Activated naive CD4-positive, alpha-beta T cell (primary cell): Measurements from ENCODE around the gene PRLR.
"Not testable (repeated sequence)": the region's sequence is repeated elsewhere in the genome, so short reads cannot be mapped to it uniquely, and the experiment has no call there.

Experiments used
- DNase-seq, 4 experiments: peaks; one replicate each; lab custom pipeline; 2025; lab: John Stamatoyannopoulos, UW

Gene PRLR

DNA sequence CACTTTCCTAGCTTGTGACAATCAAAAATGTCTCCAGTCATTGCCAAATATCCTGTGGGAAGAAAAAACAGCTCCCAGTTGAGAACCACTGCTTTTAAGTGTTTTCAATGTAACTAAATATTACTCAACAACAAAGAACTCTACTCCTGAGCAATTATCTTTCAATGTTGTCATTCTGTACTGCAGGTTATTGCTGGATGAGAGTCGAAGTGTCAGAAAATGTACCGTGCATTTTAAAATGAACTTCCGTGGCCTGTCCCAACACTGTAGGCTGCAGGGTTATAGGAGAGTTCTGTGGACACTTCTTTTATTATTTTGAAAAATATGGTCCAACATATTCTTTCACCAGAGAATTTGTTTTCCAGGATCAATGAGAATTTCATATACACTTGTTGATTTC, 147.8 kb downstream of the PRLR start:
- no peak for DNase-seq

DNA sequence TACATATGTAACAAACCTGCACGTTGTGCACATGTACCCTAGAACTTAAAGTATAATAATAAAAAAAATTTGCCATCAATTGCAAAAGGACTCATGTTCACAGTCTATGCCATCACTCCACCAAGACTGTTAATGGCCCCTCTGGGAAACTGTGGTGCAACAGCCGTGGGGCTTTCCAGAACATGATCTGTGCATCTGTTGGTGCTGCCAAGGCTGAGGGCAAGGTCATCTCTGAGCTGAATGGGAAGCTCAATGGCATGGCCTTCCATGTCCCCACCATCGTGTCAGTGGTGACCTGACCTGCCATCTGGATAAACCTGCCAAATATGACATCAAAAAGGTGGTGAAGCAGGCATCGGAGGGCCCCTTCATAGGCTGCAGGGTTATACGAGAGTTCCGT, 149.2 kb downstream of the PRLR start:
- no peak for DNase-seq

DNA sequence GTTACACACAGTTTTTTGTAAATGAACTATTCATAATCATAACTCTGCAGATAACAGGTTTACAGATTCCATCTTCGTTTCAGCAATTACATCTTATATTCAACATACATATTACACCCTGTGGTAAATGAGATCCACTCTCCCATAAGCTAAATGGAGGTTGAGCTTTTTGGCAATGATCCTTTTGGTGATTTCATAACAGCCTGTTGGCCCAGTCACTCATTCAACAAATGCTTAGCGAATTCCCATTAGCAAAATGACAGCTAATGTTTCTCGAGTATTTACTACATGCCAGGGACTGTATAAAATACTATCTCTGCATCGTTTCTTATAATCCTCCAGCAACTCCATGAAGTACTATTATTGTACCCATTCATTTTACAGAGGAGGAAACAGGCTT, 157.1 kb downstream of the PRLR start:
- DNase-seq, result no peak

DNA sequence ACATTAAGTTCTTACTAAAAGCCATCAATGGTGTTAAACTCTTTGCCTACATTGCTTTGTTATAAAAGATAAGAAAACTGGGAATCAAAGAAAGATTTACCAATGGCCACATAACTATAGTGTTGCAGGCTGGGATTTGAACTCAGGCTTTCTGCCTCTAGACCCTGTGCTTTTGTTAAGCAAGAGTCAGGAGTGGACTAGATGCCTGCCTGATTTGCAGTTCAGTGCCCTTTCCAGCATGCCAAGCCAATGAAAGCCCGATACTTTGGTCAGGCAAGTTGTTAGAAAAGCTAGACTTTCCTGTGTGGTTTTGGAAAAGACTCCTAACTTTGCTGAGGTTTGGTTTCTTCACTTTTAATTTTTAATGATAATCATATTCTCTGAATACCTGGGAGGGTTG, 161.1 kb downstream of the PRLR start:
- no peak for DNase-seq

DNA sequence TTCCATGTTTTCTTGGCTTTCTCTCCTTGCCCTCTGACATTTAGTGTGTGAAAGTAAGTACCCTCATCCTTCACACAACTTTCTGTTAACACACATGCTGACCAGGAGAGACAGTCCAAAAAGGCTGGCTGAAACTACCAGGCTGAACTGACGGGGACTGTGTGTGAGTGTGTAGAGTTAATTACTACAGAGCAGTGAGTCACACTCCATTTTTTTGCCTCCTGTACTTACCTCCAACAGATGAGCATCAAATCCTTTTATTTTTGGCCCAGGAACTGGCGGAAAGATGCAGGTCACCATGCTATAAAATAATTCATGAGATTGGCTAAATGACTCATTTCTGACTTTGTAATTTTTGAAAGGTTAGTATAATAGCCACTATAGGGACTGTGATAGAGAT, 162.3 kb downstream of the PRLR start:
- no peak for DNase-seq

DNA sequence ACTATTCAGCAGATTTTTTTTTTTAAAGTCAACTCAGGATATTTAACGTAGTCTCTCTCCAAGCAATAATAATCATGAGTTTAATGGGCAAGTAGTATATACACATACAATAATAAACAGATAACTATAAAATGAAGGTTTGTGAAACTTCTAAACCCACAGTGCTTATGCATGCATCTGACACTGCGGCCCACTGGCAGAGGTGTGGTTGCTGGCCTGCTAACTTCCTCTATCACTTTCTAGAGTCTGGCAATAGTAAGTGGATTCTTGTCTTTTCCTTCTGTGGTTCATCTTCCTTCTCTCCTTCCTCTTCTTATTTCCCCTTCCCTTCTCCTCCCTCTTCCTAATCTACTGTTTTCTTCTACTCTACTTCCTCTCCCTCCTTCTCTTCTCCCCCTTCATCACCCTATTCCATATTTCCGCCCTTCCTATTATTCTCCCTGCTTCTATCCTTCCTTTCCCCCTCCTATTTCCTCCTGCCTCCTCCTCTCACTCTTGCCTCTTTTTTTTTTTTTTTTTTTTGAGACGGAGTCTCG, 164.0 kb downstream of the PRLR start:
- DNase-seq, result no peak

DNA sequence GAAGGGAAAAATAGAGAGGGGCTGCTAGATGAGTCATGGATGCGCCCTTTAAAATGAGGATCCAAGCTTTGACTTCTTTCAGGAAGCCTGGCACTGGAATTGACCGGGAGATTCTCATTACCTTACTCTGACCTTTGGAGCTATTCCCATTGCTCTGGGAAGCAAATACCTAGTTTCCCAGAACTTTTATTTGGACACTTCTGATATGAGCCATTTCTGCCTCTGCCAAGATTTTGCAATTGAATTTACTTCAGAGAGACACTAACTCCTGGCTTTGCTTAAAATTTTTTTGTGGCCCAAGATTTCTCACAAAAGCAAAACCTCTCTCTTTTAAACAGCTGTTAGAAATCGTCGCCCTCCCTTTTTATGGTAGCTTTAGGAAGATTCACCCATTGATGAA, 166.9 kb downstream of the PRLR start:
- no peak for DNase-seq

DNA sequence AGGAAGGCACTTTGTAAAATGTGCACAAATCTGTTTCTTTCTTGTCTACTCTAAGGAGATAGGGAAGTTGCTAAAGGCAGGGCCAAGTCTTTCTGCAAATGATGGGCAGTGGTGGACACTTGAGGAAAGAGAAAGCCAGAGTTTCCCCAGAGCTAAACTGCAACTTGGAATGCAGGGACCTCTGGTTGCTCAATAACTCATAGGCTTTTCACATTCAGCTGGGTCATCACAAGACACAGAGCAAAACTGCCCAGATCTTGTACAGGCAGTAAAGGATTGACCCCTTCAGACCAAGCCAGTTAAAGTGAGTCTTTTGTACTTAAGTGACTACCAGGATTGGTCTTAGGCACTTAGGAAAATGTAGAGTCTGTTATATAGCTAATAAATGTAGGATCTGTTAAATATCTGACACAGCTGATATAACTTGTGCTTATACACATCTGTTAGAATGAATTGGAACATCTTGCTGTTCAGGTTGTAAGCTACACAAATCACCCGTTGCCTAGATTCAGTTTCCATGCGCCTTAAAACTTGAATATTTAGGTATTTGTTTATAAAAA, 169.0 kb downstream of the PRLR start:
- DNase-seq, result no peak

DNA sequence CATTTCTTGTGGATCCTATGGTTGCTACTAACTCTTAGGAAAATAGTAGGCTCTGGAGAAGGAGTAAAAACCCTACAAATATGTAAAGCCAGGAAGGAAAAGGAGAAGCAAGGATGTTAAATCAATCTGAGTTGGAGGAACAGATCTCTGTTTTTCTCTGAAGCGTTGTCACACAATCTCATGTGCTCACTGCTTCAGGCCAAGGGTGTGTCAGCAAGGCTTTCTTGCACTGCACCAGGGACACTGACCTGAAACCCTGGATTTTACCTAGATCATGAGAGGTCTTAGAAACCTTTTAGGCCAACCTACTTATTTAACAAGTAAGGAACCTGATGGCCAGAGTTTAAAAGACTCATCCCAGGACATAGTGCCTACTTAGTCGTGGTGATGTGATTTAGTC, 170.1 kb downstream of the PRLR start:
- DNase-seq, result no peak

DNA sequence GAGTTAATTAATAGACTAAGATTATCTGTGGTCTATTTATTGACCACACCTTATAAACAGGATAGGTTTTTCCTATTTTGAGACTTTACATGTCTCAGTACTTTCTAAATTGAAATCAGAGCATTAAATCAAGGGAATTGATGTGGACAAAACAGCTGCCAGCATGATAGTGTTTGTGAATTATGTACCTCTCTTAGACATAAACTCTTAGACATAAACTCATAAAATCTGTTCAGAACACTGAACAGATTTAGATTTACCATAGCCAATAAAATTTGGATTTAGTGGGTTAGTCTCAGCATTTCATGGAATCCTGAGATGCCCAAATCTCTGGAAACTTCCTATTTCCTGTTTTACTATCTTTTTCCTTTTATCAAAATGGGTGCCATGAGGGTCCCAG, 171.0 kb downstream of the PRLR start:
- DNase-seq, result no peak

DNA sequence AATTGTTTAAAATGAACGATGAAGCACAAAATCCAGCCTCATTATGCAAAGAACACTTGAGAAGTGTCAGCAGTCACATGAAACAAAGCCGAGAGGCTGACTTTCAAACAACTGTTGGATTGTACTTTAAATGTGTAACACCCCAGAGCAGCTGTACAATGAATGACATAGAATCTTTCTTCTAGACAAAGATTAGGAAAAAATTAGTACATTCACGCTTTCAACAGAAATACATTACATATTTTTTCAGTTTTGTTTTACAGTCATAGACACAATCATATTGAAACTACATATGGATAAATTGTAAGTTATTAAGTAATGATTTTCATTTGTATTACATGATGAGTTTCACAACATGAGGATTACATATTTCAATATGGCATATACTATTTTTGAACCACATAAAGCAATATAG, 171.9 kb downstream of the PRLR start:
- DNase-seq, result no peak

DNA sequence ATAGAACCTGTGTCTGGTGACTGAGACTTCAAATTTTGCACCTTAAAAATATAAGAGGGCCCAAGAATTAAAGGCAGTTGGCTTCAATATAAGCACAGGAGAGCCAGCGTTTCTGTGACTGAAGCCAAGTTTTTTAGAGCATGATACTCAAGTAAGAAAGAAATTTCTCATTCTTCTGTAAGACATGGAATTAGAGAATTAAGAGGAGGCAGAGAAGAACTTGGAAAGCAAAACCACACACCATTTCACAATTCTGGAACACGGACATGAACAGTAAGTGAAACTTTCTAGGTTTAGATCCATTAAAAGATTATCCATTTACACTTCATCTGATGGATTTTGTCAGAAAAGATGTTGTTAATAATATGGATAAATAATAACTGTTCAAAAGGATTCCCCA, 173.6 kb downstream of the PRLR start:
- no peak for DNase-seq

DNA sequence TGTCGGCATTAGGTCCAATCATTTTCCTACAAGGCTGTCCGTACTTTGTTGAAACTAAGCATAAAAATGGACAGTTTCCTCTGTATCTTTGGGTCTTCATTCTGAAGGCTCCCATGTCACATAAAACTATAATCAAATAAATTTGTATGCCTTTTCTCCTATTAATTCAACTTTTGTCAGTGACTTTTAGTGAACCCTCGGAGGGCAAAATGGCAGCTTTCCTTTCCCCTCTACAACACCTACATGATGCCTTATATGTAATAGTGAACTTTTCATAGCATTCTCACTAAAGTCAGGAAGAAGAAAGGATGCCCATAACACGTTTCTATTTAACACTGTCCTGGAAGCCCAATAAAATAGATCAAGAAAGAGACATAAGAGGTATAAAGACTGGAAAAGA, 177.4 kb downstream of the PRLR start:
- DNase-seq, result no peak

DNA sequence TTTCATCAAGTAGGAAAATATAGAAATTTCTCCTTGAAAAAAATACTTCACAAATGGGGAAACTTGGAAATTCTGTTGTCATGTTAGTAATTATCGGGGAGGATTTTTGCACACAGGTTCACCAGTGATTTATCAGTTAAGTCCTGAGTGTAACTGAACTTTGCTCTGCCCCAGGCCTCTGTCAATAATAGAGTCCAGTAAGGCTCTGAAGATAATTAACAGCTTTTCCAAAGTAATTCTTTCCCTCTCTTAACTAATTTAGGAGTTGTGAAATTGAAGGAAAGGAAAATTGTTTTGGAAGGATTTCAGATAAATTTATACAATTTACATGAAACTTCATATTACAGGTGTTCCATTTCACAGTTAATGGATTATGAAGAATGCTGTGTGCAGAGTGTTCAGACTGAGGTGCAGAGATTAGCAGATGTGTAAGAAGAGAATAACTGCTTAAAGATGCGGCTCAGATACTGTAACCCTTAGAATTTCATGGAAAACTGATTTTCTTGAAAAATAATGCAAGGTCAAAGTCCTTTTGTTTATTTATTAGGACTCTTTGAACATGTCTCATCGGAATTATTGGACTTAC, 179.7 kb downstream of the PRLR start:
- DNase-seq, result no peak

DNA sequence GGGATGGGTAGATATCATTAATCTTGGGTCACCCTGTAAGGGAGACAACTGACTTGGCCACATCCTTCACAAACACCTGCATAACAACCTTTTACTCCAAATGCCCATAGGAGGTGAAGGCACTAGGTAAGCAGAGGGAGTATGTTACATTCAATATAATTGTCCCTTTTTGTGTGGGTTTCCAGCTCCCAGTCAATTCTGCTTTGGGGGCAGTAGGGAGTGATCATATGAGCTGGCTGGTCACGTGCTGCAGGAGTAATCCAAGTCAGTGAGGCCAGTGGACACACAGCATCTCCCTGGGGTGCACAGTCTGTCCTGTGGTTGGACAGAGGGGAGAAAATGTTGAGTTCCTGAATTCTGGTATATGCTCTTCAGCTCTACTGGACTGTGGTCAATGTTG, 181.4 kb downstream of the PRLR start:
- DNase-seq, result no peak

DNA sequence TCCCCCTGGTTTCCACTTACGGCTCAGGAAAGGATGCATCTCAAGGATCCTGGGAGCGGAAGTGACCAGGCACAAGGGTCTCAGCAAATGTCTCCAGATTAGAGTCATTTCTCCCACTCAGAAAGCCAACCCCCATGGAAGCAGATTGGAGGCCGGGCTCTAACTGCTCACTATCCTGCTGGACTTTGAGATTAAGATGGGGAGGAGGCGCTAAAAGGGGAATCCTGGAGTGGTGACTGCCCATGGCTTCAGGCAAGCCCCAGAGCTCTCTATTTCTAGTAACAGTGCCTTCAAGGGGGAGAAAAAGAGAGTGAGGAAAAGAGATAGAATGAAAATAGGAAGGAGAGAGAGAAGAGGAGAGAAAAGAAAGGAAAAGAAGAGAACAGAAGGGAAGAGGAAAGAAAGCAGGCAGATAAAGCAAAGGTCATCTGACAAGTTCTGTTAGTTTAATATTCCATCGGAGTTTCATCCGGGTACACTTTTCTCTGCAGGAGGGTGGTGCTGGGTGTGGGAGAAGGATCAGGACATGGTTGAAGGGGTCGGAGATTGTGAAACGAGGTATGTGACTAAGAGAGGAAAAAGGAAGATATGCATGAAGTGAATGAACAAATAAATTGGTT, 182.4 kb downstream of the PRLR start, which contains the start of gene AGXT2:
TSS of gene AGXT2 (minus strand) at position 165 of the 620 bp plus-strand sequence. CDS start at position 108, 57 bp downstream.
- no peak for DNase-seq

DNA sequence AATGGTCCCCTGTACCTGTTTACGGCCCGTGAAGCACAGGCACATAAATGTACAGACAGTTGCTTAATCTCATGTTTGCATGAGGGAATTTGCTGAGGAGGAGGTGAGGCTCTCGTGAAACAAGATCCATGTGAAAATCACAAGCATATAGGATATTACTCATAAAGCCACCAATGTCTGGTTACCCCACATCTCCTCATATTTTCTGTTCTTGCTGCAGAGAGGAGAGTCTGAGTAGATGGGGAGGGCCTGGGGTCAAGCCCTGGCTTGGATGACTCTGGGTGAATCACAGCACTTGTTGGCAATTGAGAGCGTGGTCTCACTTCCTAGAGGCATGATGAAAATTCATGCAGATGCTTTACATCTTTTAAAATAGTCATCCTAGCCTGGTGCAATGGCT, 183.5 kb downstream of the PRLR start:
- DNase-seq, result no peak

DNA sequence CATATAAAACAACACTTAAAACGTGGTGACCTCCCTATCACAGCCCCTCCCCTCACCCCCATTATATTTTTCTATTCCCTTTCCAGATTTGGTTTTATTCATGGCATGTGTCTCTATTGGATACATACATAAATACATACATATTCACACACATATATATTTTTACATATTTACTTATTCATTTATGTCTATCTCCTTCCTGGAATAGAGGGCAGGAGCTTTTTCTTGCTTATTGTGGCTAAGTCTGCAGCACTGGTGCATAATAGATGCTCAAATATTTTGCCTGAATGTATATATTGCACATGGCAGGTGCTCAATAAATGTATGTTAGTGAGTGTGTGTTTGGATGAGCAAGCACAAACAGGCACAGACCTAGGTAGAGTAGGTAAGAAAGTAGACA, 185.0 kb downstream of the PRLR start:
- no peak for DNase-seq

DNA sequence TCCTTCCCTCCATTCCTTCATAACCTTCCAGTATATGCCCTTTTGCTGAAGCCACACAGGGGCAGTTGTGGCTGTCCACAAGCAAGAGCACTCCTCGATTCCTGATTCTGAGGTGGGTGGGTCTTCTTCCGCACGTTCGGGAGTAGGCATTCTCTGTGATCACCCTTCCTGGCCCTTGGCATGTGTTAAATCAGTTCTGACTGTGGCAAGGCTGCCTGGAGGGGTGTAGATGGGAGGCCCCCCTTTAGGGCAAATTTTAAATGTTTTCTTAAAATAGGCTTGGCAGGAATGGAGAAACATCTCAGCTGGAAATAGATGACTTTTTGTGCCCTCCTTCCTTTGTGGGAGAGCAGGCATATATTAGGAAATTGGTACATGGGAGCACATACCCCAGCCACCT, 185.6 kb downstream of the PRLR start:
- no peak for DNase-seq

DNA sequence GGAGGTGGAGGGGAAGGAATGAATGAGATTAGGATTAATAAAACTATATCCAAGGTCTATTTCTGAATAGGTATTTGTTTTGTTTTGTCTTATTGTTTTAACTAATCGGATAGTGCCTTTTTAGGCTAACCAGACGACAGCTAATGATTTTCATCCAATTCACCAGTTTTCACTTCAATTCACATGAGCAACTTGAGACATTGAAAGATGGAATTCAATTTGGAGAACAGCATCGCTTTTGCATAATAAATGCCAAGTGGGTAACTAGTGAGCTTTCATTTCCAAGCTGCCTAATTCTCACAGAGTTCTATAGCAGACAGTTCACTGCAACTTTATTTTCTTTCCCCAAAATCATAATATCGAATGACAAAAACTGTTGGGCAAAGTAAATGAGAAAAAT, 187.5 kb downstream of the PRLR start:
- no peak for DNase-seq

DNA sequence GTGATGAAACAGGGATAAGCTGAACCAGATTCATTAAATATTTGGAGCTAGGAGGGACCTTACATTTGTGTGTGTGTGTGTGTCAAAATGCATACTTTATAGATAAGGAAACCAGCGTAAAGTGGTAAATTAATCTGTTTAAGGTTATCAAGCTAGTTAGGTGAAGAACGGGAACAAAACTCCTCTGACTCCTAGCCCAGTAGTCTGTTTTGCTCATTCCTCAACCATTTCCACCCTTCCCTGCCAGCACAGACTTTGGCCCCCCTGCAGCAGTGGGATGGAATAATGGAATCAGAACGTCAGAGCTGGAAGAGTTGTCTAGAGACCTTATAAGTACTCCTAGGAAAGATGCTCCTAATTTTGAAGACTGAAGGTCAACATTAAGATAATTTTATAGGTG, 189.0 kb downstream of the PRLR start:
- DNase-seq, result no peak

DNA sequence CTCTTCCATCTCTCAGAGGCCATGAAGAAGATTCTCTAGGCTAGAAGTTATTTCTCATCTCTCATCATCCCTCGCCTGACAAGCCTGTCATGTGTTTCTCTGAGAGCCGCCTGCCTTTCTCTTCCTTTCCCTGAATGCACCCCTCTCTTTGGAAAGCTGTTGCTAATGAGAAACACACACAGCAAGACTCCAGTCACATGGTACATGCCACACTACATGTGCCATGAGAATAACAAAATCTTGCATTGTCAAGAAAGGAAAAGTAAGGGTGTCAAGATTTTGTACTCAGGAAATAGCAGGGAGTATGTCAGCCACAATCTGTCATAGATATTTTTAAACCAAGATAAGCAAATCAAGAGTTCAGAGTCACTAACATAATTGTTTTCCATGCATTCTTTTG, 191.4 kb downstream of the PRLR start:
- DNase-seq, result no peak

DNA sequence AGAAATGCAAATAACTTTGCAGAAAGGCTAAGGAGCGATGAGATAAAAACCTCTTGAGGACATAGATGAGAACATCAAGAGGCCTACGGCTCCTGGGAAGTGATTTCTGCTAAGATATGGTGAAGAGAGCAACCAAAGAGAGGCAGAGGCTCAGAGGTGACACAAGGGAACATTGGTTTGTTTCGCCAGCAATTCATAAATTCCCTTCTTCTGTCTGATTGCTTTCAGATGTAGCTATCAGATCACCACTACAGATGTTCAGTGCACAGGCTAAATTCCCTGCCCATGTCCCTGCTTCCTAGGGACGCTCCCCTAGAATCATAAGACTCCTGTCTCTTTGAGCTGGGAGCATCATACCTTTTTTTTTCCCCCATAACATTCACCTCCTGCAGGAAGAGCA, 193.8 kb downstream of the PRLR start:
- DNase-seq, result no peak

DNA sequence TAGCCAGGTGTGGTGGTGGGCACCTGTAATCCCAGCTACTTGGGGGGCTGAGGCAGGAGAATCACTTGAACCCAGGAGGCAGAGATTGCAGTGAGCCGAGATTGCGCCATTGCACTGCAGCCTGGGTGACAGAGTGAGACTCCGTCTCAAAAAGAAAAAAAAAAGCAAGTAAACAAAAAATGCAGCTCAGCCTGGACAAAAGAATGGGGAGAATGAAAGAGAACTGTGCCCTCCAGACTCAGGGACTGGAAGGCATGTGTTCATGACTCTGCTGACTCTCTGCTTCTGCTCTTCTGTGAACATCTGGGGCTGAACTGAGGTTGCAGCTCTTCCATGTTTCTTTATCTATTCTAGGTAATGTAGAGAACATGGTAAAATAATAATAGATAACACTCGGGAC, 194.4 kb downstream of the PRLR start:
- DNase-seq, result not testable (repeated sequence)
